Stimulated activated naive CD8-positive, alpha-beta T cell treated with anti-CD3 and anti-CD28 coated beads, Interleukin-15, Interleukin-2, amounts not matched to agents 100 ng/mL and 50 ng/mL, for 24 hours (primary cell): ENCODE data around the gene MPO.

ENCODE experiments used
- H3K27ac Mint-ChIP-seq: one replicate; pipeline ENCODE4 v1.8.0; 2021; ENCODE audit warnings: mild to moderate bottlenecking, mixed read lengths
- H3K27me3 Mint-ChIP-seq: one replicate; pipeline ENCODE4 v1.8.0; 2021; ENCODE audit warnings: mixed read lengths
- H3K36me3 Mint-ChIP-seq: one replicate; pipeline ENCODE4 v1.8.0; 2021; ENCODE audit warnings: low read depth, mixed read lengths
- H3K4me1 Mint-ChIP-seq: one replicate; pipeline ENCODE4 v1.8.0; 2021; ENCODE audit warnings: low read depth, mixed read lengths
- H3K4me3 Mint-ChIP-seq: one replicate; pipeline ENCODE4 v1.8.0; 2021; ENCODE audit warnings: mild to moderate bottlenecking, mixed read lengths
- H3K9me3 Mint-ChIP-seq: one replicate; pipeline ENCODE4 v1.8.0; 2021; ENCODE audit warnings: mixed read lengths

Gene MPO

GRCh38 chr17:58231641-58232040 lies 49.1 kb downstream of the MPO start:
- H3K27ac Mint-ChIP-seq: no peak overlapping the region
- peaks cover 10% of the 10 kb centered on the region for H3K4me1 Mint-ChIP-seq
- no peaks in the 10 kb centered on the region for H3K36me3 Mint-ChIP-seq
- H3K27me3 Mint-ChIP-seq: peaks cover 49% of the 10 kb centered on the region
- no peaks in the 10 kb centered on the region for H3K9me3 Mint-ChIP-seq
- H3K4me3 Mint-ChIP-seq: no peak overlapping the region

DNA sequence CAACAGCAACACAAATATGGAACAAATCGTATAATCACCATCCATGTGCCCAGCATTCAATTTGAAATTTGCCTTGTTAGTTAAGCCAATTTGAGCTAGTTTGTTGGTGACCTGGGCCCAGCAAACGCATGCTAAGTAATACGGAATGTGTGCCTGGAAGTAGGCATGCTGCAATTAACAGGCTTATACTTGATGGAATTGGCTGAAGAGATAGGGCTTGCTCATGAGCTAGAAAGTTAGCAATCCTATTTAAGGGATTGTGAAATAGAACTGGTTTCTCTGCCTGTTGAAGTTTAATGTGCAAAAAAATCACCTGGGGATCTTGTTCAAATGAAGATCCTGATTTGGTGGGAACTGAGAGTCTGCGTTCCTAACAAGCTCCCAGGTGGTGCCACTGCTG lies 50.9 kb downstream of the MPO start:
- Mint-ChIP-seq H3K4me1 (peaks cover 10% of the 10 kb centered on the region), H3K27me3 (peaks cover 38% of the 10 kb centered on the region), H3K27ac (no peak overlapping the region), H3K9me3 (no peaks in the 10 kb centered on the region), H3K36me3 (no peaks in the 10 kb centered on the region), H3K4me3 (no peak overlapping the region)

DNA sequence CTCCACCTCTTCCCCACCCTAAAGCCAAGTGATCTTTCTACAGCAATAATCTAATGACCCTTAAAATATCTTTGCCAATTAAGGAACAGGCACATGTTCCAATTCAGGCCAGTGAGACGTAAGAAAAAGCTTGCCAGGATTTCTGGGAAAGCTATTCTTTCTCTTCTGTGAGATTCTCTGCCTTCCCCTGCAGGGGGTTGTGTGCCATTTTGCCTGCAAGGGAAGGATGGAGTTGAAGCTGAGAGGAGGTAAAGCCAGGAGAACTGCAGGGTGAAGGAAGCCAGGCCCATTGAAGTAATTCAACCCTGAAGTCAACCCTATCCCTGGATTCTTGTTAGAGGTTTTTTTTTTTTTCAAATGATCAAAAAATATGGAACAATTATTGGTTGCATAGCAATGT lies 51.4 kb downstream of the MPO start:
- H3K4me3 Mint-ChIP-seq: no peak overlapping the region
- no peaks in the 10 kb centered on the region for H3K9me3 Mint-ChIP-seq
- H3K36me3 Mint-ChIP-seq: no peaks in the 10 kb centered on the region
- H3K4me1 Mint-ChIP-seq: peaks cover 13% of the 10 kb centered on the region
- no peak overlapping the region for H3K27ac Mint-ChIP-seq
- H3K27me3 Mint-ChIP-seq: peaks cover 33% of the 10 kb centered on the region

DNA sequence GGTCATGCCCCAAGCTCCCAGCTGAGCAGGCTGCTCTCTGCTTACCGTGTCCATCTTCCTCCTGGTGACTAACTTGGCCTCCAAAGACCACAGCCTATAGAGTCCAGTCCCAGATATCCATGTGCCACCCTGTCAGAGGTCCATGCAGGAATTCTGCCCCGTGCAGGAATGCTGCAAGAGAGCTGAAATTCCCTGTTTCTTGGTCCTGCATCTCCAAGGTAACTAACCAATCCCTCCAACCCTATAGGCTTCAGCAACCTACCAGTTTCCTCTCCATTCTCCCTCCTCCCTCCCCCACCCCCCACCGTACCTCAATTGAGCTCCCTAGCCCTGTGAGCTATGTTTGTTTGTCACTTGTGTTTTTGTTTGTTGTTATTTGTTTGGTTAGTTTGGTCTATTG lies 52.1 kb downstream of the MPO start:
- H3K36me3 Mint-ChIP-seq: no peaks in the 10 kb centered on the region
- H3K9me3 Mint-ChIP-seq: no peaks in the 10 kb centered on the region
- H3K27me3 Mint-ChIP-seq: peaks cover 31% of the 10 kb centered on the region
- H3K4me3 Mint-ChIP-seq: no peak overlapping the region
- H3K4me1 Mint-ChIP-seq: peaks cover 17% of the 10 kb centered on the region
- no peak overlapping the region for H3K27ac Mint-ChIP-seq

- Mint-ChIP-seq H3K27me3 (peaks cover 35% of the 10 kb centered on the region), H3K4me3 (no peak overlapping the region), H3K4me1 (peaks cover 13% of the 10 kb centered on the region), H3K9me3 (no peaks in the 10 kb centered on the region), H3K36me3 (no peaks in the 10 kb centered on the region), H3K27ac (no peak overlapping the region)
Measured at GRCh38 chr17:58227733-58228132, 53.0 kb downstream of the MPO start.

GRCh38 chr17:58224315-58224714 lies 56.4 kb downstream of the MPO start:
- Mint-ChIP-seq H3K4me1 (peaks cover 16% of the 10 kb centered on the region), H3K9me3 (no peaks in the 10 kb centered on the region), H3K4me3 (no peak overlapping the region), H3K27me3 (peaks cover 22% of the 10 kb centered on the region), H3K36me3 (no peaks in the 10 kb centered on the region), H3K27ac (no peak overlapping the region)
